Left renal cortex interstitium (tissue), 4 donors: Measurements from ENCODE around the gene NAT10. TPM values are rescaled to one million over a fixed set of nuclear protein-coding genes. Genes with fewer than 3 reads are reported as not detected.

Source experiments
- DNase-seq, 4 donors: peaks; one replicate each; pipeline ENCODE4 v3.0.0-alpha.2; 2013; ENCODE audit warnings: low read depth in 4 of 4, low spot score in 2 of 4, missing footprints in 1 of 4
- polyA plus RNA-seq, 4 donors: library from polyadenylated mRNA; unstranded; fragments of 120-200 nt; gene quantifications; one replicate each; pipeline ENCODE4 v1.2.1, GENCODE V29; 2013; ENCODE audit not compliant: insufficient read length in 4 of 4

Gene NAT10
- polyA plus RNA-seq, 4 donors: 47.4 to 62.9 (median 56.2) TPM

DNA sequence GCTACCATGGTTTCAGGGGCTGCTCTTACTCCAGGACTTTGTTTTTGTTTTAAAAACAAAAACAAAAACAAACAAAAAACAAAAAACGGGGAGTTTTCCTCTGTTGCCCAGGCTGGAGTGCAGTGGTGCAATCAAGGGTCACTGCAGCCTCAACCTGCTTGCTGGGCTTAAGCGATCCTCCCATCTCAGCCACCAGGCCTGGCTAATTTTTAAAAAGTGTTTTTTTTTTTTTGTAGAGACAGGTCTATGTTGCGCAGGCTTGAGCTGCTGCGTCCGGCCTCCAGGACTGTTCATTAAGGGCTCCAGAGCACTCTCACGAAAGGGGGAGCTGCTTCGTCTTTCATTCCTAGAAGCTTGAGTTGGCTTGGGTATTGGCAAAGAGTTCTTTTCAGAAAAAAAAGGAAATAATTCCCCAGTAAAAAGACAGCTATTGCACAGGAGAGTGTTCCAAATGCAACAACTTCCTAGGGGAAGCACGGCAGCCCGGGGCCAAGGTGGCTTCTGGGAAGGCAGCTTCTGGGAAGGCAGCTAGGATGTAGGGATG lies 78.5 kb downstream of the NAT10 start:
- DNase-seq: no peak

DNA sequence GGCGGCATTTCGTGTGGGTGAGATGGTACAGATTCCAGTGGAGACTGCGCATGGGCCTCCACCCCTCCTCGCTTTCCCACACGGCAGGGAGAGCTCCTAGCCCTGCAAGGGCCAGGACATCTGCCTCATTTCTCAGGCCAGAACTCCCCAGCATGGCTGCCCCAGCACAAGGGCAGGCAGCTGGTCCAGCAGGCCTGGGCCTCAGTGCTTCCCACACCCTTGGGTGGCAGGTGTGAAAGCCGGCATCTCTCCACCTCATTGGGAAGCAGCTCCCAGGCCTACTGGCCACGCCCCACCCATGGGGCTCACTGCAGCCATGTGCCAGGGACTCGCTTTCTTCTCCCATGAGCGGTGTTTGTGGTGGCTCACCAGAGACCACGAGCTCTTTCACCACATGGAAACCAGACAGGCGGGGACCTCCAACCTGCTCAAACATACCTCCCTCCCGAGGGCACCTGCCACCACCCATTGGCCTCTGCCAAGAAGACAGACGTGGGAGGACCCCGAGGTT lies 79.1 kb downstream of the NAT10 start:
- DNase-seq: no peak

- DNase-seq: no peak
Observed at GRCh38 chr11:34185926-34186841, 80.8 kb downstream of the NAT10 start.

- DNase-seq: no peak
Observed at GRCh38 chr11:34188181-34188580, 82.8 kb downstream of the NAT10 start.

DNA sequence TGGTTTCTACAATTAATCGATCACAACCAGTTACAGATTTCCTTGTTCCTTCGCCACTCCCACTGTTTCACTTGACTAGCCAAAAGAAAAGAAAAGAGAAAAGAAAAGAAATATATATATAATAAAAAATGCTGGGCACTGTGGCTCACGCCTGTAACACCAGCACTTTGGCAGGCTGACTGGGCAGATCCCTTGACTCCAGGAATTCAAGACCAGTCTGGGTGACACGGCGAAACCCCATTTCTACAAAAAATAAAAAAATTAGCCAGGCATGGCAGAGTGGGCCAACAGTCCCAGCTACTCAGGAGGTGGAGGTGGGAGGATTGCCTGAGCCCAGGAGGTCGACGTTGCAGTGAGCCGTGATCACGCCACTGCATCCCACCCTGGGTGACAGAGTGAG lies 83.8 kb downstream of the NAT10 start:
- no peak for DNase-seq

DNA sequence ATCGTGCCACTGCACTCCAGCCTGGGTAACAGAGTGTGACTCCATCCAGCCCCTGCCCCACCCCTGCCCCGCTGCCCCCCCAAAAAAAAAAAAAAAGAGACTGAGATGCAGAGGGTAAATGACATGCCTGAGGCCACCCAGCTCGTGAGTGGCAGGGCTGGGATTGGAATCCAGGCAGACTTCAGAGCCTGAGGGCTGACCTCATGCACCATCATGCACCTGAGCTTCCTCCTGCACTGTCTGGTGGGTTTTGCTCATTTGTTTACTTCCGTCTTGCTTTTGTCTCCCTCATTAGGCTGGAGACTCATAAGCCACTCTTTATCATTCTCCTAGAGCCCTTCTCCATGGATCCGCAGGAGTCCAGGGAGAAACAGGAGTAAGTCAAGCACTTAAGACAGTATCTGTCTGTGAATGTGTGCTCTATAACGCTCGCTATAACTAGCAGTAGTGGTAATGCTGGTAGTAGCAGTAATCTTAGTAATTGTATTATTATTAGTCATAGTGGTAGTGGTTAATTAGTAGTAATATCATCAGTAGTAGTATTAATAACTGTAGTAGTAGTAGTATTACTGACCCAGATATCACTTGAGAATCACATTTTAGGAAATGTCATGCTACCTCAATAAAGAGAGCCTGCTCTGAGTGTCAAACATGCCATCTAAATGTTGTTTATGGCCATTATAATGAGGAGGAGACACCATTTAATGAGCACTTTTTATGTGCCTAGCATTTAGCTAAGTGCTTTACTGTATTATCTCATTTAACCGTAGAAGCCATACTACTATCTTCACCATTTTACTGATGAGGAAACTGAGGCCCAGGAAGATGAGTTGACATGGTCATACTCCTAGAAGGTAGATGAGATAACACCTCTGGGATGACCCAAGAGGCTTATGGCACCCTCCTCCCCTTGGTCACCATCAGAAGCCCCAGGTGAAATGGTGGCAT lies 85.0 kb downstream of the NAT10 start:
- DNase-seq: no peak

DNA sequence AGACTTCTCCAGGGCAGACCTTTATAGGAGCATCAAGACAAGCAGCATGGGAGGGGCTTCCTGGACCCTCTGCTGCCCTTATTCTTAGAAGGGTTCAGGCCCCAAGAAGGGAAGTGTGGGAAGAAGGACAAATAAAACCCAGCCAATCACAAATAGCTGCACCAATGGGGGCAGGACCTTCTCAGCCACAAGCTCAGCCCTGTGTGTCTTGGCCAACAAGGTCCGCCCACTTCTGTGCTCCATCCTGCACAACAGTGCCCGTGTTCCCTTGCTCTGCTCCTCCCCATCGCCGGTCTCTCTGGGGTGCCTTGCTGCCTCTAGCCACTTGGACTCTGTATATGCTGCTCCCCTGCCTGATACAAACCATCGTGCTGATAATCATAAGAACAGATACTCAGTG lies 86.1 kb downstream of the NAT10 start:
- DNase-seq: no peak

GRCh38 chr11:34192481-34193401 lies 87.3 kb downstream of the NAT10 start:
- no peak for DNase-seq

DNA sequence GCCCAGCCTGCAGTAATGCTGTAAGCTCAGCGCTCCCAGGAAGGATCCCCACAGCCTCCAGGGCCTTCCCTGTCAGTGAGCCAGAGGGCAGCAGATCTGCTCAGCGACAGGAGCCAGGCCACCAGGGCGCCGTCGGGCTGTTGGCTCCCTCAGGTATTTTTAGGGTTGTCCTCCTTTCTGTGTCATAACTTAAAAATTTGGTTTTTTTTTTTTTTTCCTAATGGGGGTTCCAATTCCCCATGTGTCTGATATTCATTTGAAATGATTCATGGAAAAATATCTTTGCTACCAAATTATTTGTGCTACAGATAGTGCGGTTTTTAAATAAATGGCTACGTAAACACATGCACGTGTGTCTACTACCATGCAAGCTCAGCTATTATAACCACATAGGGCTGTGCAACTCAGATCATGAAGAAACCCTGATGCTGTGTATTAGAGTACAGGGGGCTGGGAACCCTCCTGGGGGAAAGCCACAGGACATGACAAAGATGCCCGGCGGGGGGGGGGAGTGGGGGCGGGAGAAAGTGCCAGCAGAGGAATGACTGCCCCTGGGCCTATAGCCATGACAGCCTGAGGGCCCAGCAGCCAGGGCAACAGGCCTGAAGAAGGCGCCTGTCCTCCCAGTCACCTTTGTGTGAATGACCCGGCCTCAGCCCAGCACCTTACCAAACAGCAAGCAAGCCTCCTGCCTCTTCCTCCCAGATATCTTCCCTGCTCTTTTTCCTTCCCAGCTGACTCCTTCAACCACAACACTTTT lies 89.3 kb downstream of the NAT10 start:
- no peak for DNase-seq

Other genes with a start within 250 kb of the NAT10 start
- 10 to 100 TPM; 26.7 to 40.4 (median 31.1) TPM for gene LMO2, start 213.6 kb upstream of the NAT10 start, polyA plus RNA-seq
- gene CAPRIN1, start 53.9 kb upstream of the NAT10 start, polyA plus RNA-seq: 100 to 1,000 TPM; 235 to 287 (median 262) TPM